Prostate gland (tissue), 2 donors: ENCODE data around the gene PRLHR.

Source experiments
- POLR2AphosphoS5 ChIP-seq: sonication (generic); formaldehyde crosslinking; IDR thresholded peaks from one replicate; pipeline ENCODE4 v1.6.1; 2017; ENCODE audit warnings: antibody characterized with exemption
- TF ChIP-seq, protein P1 (sequence below), 4 experiments: fragments of 200-600 bp in 2 of 4; fragments of 450-650 bp in 2 of 4; sonication (generic) in 2 of 4; IDR thresholded peaks; 1 replicate in 3 of 4; 2 replicates in 1 of 4; pipeline ENCODE4 v1.5.1; 2016 to 2019; ENCODE audit warnings: antibody characterized with exemption in 4 of 4, mild to moderate bottlenecking in 2 of 4, moderate library complexity in 2 of 4

DNA sequence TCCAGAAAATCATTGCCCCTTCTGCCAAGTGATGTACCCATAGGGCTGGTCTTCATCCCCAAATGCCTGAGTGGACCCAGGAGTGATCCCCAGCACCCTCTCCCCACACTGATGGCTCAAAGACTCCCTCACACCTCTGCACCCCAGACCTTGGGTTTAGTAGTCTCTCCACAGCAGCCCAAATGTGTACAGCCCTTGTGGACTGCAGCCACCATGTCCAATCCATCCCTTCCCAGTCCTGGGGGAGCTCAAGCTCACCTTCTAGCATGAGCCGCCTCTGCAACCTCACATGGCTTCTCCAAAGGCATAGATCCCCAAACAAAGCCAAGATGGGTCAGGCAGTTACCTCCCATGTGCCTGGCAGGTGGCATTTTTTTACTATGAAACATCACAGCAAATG lies 50.1 kb downstream of the PRLHR start:
- TF ChIP-seq, protein P1, sequence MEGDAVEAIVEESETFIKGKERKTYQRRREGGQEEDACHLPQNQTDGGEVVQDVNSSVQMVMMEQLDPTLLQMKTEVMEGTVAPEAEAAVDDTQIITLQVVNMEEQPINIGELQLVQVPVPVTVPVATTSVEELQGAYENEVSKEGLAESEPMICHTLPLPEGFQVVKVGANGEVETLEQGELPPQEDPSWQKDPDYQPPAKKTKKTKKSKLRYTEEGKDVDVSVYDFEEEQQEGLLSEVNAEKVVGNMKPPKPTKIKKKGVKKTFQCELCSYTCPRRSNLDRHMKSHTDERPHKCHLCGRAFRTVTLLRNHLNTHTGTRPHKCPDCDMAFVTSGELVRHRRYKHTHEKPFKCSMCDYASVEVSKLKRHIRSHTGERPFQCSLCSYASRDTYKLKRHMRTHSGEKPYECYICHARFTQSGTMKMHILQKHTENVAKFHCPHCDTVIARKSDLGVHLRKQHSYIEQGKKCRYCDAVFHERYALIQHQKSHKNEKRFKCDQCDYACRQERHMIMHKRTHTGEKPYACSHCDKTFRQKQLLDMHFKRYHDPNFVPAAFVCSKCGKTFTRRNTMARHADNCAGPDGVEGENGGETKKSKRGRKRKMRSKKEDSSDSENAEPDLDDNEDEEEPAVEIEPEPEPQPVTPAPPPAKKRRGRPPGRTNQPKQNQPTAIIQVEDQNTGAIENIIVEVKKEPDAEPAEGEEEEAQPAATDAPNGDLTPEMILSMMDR (IDR thresholded peaks at IDR 0.05) = no peak
- TF ChIP-seq POLR2AphosphoS5 = no peak
